Putamen (tissue), 1 donor: ENCODE measurements around the gene HMGB2.

ENCODE experiments used
- DNase-seq: peaks from one replicate; pipeline ENCODE4 v3.0.0-alpha.2; 2016; ENCODE audit warnings: low spot score

The HMGB2 gene

GRCh38 chr4:173288296-173288695 is 45.9 kb downstream of the HMGB2 start:
- peak; percentile 41 for DNase-seq

GRCh38 chr4:173287486-173287885 is 46.7 kb downstream of the HMGB2 start:
- DNase-seq: no peak

GRCh38 chr4:173284463-173284862 is 49.7 kb downstream of the HMGB2 start:
- DNase-seq: no peak

GRCh38 chr4:173282626-173283025 is 51.5 kb downstream of the HMGB2 start:
- DNase-seq: no peak

GRCh38 chr4:173282256-173282562 is 51.9 kb downstream of the HMGB2 start:
- no peak for DNase-seq

GRCh38 chr4:173281406-173282255 is 52.5 kb downstream of the HMGB2 start:
- no peak for DNase-seq
